HEK293 (cell line): Measurements from ENCODE around the gene ADAMTSL3.

Source experiments
- CTCF ChIA-PET: fragments of 350-600 bp; formaldehyde crosslinking; extraction: SDS; loops from one replicate; lab custom pipeline; 2021; ENCODE audit warnings: antibody characterized with exemption; lab: Yijun Ruan, JAX
- POLR2A ChIA-PET: fragments of 300-600 bp; formaldehyde crosslinking; extraction: SDS; loops from one replicate; lab custom pipeline; 2020; ENCODE audit warnings: antibody characterized with exemption, inconsistent platforms; lab: Yijun Ruan, JAX
- H3K27ac ChIP-seq: fragments of 200-500 bp; sonication (Bioruptor generic); 2 replicates; pipeline ENCODE4 v1.5.1; 2014; ENCODE audit warnings: low read depth, low read length, control low read depth, inconsistent platforms; ENCODE audit errors: extremely low read depth
- H3K36me3 ChIP-seq, 2 experiments: fragments of 200-500 bp in 1 of 2; sonication (Bioruptor generic) in 1 of 2; 1 replicate in 1 of 2; 2 replicates in 1 of 2; pipeline ENCODE4 v1.5.1; 2014 to 2017; ENCODE audit warnings: inconsistent platforms in 2 of 2, low read length in 2 of 2; ENCODE audit not compliant: control insufficient read depth in 2 of 2, insufficient read depth in 1 of 2
- H3K4me1 ChIP-seq: fragments of 200-500 bp; sonication (Bioruptor generic); 2 replicates; pipeline ENCODE4 v1.5.1; 2014; ENCODE audit warnings: mild to moderate bottlenecking, low read length, inconsistent platforms; ENCODE audit not compliant: control insufficient read depth, insufficient read depth
- H3K4me3 ChIP-seq: 2 replicates; pipeline ENCODE4 v1.5.1; 2011; ENCODE audit warnings: low read depth, mild to moderate bottlenecking, control low read depth, low read length, moderate library complexity
- H3K9me3 ChIP-seq: fragments of 200-500 bp; sonication (Bioruptor generic); 2 replicates; pipeline ENCODE4 v1.5.1; 2014; ENCODE audit warnings: low read depth, low read length, inconsistent platforms; ENCODE audit not compliant: control insufficient read depth, insufficient read depth
- BCL6B ChIP-seq: fragments of 450-650 bp; formaldehyde crosslinking; IDR thresholded peaks from 2 replicates; pipeline ENCODE4 v1.5.1; 2017; ENCODE audit warnings: missing biosample characterization, missing genetic modification characterization
- GFI1B ChIP-seq: fragments of 450-650 bp; formaldehyde crosslinking; IDR thresholded peaks from 2 replicates; pipeline ENCODE4 v1.5.1; 2016; ENCODE audit warnings: missing biosample characterization, missing genetic modification characterization
- HOXA7 ChIP-seq: sonication (generic); formaldehyde crosslinking; IDR thresholded peaks from 2 replicates; pipeline ENCODE4 v1.8.1; 2022; ENCODE audit warnings: missing genetic modification reagents, borderline replicate concordance
- KLF9 ChIP-seq: fragments of 450-650 bp; formaldehyde crosslinking; IDR thresholded peaks from 2 replicates; pipeline ENCODE4 v1.5.1; 2016; ENCODE audit warnings: missing biosample characterization, missing genetic modification characterization, low read depth
- MEIS1 ChIP-seq: sonication (generic); formaldehyde crosslinking; IDR thresholded peaks from 2 replicates; pipeline ENCODE4 v1.8.1; 2022; ENCODE audit warnings: missing genetic modification reagents, mild to moderate bottlenecking, borderline replicate concordance
- PRDM1 ChIP-seq: fragments of 450-650 bp; formaldehyde crosslinking; IDR thresholded peaks from 2 replicates; pipeline ENCODE4; 2016; ENCODE audit warnings: missing biosample characterization, missing genetic modification characterization
- PRDM4 ChIP-seq: fragments of 450-650 bp; formaldehyde crosslinking; IDR thresholded peaks from 2 replicates; pipeline ENCODE4 v1.5.1; 2017; ENCODE audit warnings: missing biosample characterization, missing genetic modification characterization
- SP3 ChIP-seq: fragments of 450-650 bp; formaldehyde crosslinking; IDR thresholded peaks from 2 replicates; pipeline ENCODE4 v1.5.1; 2016; ENCODE audit warnings: missing biosample characterization, missing genetic modification characterization
- YY1 ChIP-seq: fragments of 450-650 bp; formaldehyde crosslinking; IDR thresholded peaks from 2 replicates; pipeline ENCODE4 v1.5.1; 2018; ENCODE audit warnings: missing biosample characterization, missing genetic modification characterization
- ZBTB17 ChIP-seq: fragments of 450-650 bp; formaldehyde crosslinking; IDR thresholded peaks from 2 replicates; pipeline ENCODE4 v1.5.1; 2016; ENCODE audit warnings: missing biosample characterization, missing genetic modification characterization
- ZBTB44 ChIP-seq: fragments of 450-650 bp; IDR thresholded peaks from 2 replicates; pipeline ENCODE4 v1.5.1; 2018; ENCODE audit warnings: missing biosample characterization, mild to moderate bottlenecking, missing genetic modification characterization
- ZEB2 ChIP-seq: fragments of 450-650 bp; formaldehyde crosslinking; IDR thresholded peaks from 2 replicates; pipeline ENCODE4 v1.5.1; 2016; ENCODE audit warnings: missing biosample characterization, missing genetic modification characterization
- ZNF174 ChIP-seq: fragments of 450-650 bp; formaldehyde crosslinking; IDR thresholded peaks from 2 replicates; pipeline ENCODE4 v1.5.0; 2017; ENCODE audit warnings: missing biosample characterization, mild to moderate bottlenecking, missing genetic modification characterization
- ZNF202 ChIP-seq: fragments of 450-650 bp; formaldehyde crosslinking; IDR thresholded peaks from 2 replicates; pipeline ENCODE4 v1.5.1; 2016; ENCODE audit warnings: missing biosample characterization, missing genetic modification characterization, borderline replicate concordance
- ZNF335 ChIP-seq: fragments of 450-650 bp; formaldehyde crosslinking; conservative IDR thresholded peaks from 2 replicates; pipeline ENCODE4 v1.5.1; 2016; ENCODE audit warnings: missing biosample characterization, missing genetic modification characterization
- ZNF510 ChIP-seq: fragments of 450-650 bp; formaldehyde crosslinking; IDR thresholded peaks from 2 replicates; pipeline ENCODE4 v1.5.1; 2018; ENCODE audit warnings: mild to moderate bottlenecking, missing genetic modification characterization, missing biosample characterization; ENCODE audit not compliant: insufficient replicate concordance
- ZNF561 ChIP-seq: fragments of 450-650 bp; IDR thresholded peaks from 2 replicates; pipeline ENCODE4 v1.5.1; 2018; ENCODE audit warnings: missing biosample characterization, missing genetic modification characterization, borderline replicate concordance
- ZNF571 ChIP-seq: fragments of 450-650 bp; formaldehyde crosslinking; IDR thresholded peaks from 2 replicates; pipeline ENCODE4 v1.5.0; 2017; ENCODE audit warnings: missing biosample characterization, missing genetic modification characterization
- ZNF600 ChIP-seq: fragments of 450-650 bp; formaldehyde crosslinking; IDR thresholded peaks from 2 replicates; pipeline ENCODE4 v1.5.1; 2016; ENCODE audit warnings: missing biosample characterization, missing genetic modification characterization
- ZNF792 ChIP-seq: fragments of 450-650 bp; formaldehyde crosslinking; IDR thresholded peaks from 2 replicates; pipeline ENCODE4 v1.5.1; 2016; ENCODE audit warnings: missing biosample characterization, missing genetic modification characterization
- ZSCAN30 ChIP-seq: fragments of 450-650 bp; IDR thresholded peaks from 2 replicates; pipeline ENCODE4 v1.5.1; 2018; ENCODE audit warnings: missing biosample characterization, mild to moderate bottlenecking, missing genetic modification characterization, moderate library complexity
- ZSCAN4 ChIP-seq: fragments of 450-650 bp; formaldehyde crosslinking; IDR thresholded peaks from 2 replicates; pipeline ENCODE4 v1.5.1; 2017; ENCODE audit warnings: missing biosample characterization, missing genetic modification characterization
- TF ChIP-seq, protein P1 (sequence below): fragments of 450-650 bp; formaldehyde crosslinking; IDR thresholded peaks from 2 replicates; pipeline ENCODE4 v1.5.1; 2016; ENCODE audit warnings: missing biosample characterization, missing genetic modification characterization
- TF ChIP-seq, protein P2 (sequence below): fragments of 450-650 bp; formaldehyde crosslinking; IDR thresholded peaks from 2 replicates; pipeline ENCODE4 v1.5.1; 2017; ENCODE audit warnings: missing biosample characterization, missing genetic modification characterization
- TF ChIP-seq, protein P3 (sequence below): fragments of 450-650 bp; formaldehyde crosslinking; IDR thresholded peaks from 2 replicates; pipeline ENCODE4 v1.5.1; 2017; ENCODE audit warnings: missing biosample characterization, missing genetic modification characterization

The ADAMTSL3 gene

GRCh38 chr15:83866692-83867091, 212.8 kb downstream of the ADAMTSL3 start:
- ChIA-PET CTCF (no interaction called here), POLR2A (no interaction called here)
- Histone ChIP-seq H3K36me3 (no peaks in the 10 kb centered on the region), H3K4me1 (no peaks in the 10 kb centered on the region), H3K27ac (no peak overlapping the region), H3K4me3 (no peak overlapping the region)
- TF ChIP-seq PRDM1 (tag by site-specific recombination): no peak
- TF ChIP-seq, protein P1, sequence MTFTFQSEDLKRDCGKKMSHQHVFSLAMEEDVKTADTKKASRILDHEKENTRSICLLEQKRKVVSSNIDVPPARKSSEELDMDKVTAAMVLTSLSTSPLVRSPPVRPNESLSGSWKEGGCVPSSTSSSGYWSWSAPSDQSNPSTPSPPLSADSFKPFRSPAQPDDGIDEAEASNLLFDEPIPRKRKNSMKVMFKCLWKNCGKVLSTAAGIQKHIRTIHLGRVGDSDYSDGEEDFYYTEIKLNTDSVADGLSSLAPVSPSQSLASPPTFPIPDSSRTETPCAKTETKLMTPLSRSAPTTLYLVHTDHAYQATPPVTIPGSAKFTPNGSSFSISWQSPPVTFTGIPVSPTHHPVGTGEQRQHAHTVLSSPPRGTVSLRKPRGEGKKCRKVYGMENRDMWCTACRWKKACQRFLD (tag by site-specific recombination): no peak
- TF ChIP-seq, protein P2, sequence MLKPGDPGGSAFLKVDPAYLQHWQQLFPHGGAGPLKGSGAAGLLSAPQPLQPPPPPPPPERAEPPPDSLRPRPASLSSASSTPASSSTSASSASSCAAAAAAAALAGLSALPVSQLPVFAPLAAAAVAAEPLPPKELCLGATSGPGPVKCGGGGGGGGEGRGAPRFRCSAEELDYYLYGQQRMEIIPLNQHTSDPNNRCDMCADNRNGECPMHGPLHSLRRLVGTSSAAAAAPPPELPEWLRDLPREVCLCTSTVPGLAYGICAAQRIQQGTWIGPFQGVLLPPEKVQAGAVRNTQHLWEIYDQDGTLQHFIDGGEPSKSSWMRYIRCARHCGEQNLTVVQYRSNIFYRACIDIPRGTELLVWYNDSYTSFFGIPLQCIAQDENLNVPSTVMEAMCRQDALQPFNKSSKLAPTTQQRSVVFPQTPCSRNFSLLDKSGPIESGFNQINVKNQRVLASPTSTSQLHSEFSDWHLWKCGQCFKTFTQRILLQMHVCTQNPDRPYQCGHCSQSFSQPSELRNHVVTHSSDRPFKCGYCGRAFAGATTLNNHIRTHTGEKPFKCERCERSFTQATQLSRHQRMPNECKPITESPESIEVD (tag by site-specific recombination): no peak
- no peak for TF ChIP-seq ZSCAN30
- TF ChIP-seq ZNF561 (tag by site-specific recombination): no peak
- no peak for TF ChIP-seq MEIS1 (CRISPR knock-in tag)
- no peak for TF ChIP-seq ZNF174 (tag by site-specific recombination)
- TF ChIP-seq, protein P3, sequence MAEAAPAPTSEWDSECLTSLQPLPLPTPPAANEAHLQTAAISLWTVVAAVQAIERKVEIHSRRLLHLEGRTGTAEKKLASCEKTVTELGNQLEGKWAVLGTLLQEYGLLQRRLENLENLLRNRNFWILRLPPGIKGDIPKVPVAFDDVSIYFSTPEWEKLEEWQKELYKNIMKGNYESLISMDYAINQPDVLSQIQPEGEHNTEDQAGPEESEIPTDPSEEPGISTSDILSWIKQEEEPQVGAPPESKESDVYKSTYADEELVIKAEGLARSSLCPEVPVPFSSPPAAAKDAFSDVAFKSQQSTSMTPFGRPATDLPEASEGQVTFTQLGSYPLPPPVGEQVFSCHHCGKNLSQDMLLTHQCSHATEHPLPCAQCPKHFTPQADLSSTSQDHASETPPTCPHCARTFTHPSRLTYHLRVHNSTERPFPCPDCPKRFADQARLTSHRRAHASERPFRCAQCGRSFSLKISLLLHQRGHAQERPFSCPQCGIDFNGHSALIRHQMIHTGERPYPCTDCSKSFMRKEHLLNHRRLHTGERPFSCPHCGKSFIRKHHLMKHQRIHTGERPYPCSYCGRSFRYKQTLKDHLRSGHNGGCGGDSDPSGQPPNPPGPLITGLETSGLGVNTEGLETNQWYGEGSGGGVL: no peak
- TF ChIP-seq ZSCAN4 (tag by site-specific recombination): no peak
- no peak for TF ChIP-seq ZNF792 (tag by site-specific recombination)
- no peak for TF ChIP-seq KLF9
- TF ChIP-seq GFI1B (tag by site-specific recombination): no peak
- TF ChIP-seq BCL6B (tag by site-specific recombination): no peak
- no peak for TF ChIP-seq ZBTB17 (tag by site-specific recombination)
- TF ChIP-seq ZEB2: no peak
- no peak for TF ChIP-seq ZBTB44 (tag by site-specific recombination)
- TF ChIP-seq, all 188 proteins: peak for 0
- H3K9me3 ChIP-seq: no peaks in the 10 kb centered on the region

- Histone ChIP-seq H3K9me3 (no peaks in the 10 kb centered on the region), H3K27ac (no peak overlapping the region), H3K4me3 (no peak overlapping the region), H3K4me1 (no peaks in the 10 kb centered on the region), H3K36me3 (no peaks in the 10 kb centered on the region)
- ChIA-PET POLR2A (no interaction called here), CTCF (no interaction called here)
- TF ChIP-seq YY1 (tag by site-specific recombination) (no peak), SP3 (tag by site-specific recombination) (no peak), PRDM4 (tag by site-specific recombination) (no peak), ZNF174 (tag by site-specific recombination) (no peak), MEIS1 (CRISPR knock-in tag) (no peak), ZNF202 (tag by site-specific recombination) (no peak), KLF9 (no peak), HOXA7 (CRISPR knock-in tag) (no peak), ZNF335 (no peak), ZNF571 (no peak), ZNF510 (tag by site-specific recombination) (no peak), ZNF600 (tag by site-specific recombination) (no peak)
Observed at GRCh38 chr15:83869341-83869740, 215.4 kb downstream of the ADAMTSL3 start.
